ENCODE results near the gene PLIN1.

The PLIN1 gene

DNA sequence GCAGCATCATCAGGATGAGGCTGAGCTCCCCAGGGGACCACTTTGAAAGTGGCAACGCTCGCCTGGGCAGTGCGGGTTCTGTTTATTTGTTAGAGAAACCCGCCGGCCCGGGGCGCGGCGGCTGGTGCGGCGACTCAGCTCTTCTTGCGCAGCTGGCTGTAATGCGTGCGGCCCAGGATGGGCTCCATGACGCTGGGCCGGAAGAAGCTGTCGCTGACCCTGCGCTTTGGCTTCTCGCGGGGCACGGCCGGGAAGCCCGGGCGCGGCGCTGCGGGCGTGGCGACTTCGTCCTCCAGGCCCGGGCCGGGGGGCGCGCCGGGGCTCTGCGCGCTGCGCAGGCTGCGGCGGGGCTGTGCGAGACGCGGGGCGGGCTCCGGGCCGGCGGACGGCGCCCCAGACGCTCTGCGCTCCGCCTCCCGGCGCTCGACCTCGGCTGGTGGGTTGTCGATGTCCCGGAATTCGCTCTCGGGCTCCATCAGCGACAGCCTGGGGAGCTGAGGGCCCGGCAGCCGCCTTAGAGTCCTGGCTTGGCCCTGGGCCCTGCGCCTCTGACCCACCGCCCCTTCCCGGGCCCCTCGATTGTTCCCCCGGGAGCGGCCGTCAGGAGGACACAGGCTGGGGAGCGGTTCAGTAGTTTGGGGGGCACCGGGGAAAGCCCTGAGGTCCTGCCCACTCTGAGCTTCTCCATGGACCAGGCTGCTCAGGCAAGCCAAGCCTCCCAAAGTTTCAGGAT lies 13.6 kb downstream of the PLIN1 start:
- H3K79me2 ChIP-seq (ENCODE audit: control insufficient read depth, insufficient read depth, low read length, unreplicated experiment), result no peaks in the 10 kb centered on the region
- peaks cover 26% of the 10 kb centered on the region for H3K4me1 ChIP-seq (ENCODE audit: control insufficient read depth, insufficient read depth, low read length, unreplicated experiment)
- peak overlapping the region; percentile 94 for H2AFZ ChIP-seq (ENCODE audit: low read length, unreplicated experiment)
- H3K4me3 ChIP-seq (ENCODE audit: low read depth, low read length), result peak overlapping the region; percentile 70
- no peaks in the 10 kb centered on the region for H3K27me3 ChIP-seq (ENCODE audit: insufficient read depth, low read length)
- H3K36me3 ChIP-seq (ENCODE audit: insufficient read depth, low read length), result no peaks in the 10 kb centered on the region
- H3K27ac ChIP-seq (ENCODE audit: low read depth, low read length), result no peak overlapping the region

DNA sequence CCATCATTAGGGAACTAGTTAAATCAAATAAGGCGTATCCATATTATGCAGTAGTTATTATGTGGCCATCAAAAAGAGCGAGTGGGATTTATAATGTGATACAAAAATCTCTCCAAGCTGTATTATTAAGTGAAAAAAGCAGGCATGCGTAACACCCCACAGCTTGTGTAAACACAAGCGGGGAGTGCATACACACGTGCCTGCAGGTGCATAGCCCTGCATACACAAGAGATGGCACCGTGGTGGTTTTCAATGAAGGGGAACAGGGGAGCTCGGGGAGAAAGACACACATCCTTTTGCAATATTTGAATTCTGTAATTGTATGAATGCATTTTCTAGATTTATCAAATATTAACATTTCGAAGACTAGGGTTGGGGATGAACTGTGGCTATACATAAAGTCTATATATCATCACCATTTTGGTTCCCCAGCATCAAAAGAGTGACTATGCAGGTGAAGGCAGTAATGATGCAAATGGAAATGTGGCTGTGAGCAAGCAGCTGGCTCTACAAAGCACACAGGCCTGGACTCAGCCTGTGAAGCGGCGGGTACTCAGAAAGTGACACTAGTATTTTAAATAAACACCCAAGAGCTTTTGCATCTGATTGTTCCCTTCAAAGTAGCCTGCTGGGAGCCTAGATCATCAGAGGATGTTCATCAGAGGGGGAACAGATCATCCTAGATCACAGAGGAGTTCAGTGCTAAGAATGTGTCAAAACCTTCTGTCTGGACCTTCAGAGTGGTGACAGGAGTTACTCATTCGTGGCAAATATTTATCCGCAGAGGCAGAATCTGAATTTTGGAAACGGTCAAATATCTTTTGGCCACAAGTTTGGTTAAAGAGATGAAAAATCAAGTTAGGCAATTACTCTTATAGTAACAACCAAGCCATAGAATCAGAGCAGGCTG lies 14.5 kb downstream of the PLIN1 start:
- Histone ChIP-seq H2AFZ (ENCODE audit: low read length, unreplicated experiment) (no peak overlapping the region), H3K4me3 (ENCODE audit: low read depth, low read length) (no peak overlapping the region), H3K27me3 (ENCODE audit: insufficient read depth, low read length) (no peaks in the 10 kb centered on the region), H3K79me2 (ENCODE audit: control insufficient read depth, insufficient read depth, low read length, unreplicated experiment) (no peaks in the 10 kb centered on the region), H3K4me1 (ENCODE audit: control insufficient read depth, insufficient read depth, low read length, unreplicated experiment) (peaks cover 26% of the 10 kb centered on the region), H3K27ac (ENCODE audit: low read depth, low read length) (peak overlapping the region; percentile 14; the same call in 1 of the 2 replicates), H3K36me3 (ENCODE audit: insufficient read depth, low read length) (peaks cover 6% of the 10 kb centered on the region; the same call in 1 of the 2 replicates)

DNA sequence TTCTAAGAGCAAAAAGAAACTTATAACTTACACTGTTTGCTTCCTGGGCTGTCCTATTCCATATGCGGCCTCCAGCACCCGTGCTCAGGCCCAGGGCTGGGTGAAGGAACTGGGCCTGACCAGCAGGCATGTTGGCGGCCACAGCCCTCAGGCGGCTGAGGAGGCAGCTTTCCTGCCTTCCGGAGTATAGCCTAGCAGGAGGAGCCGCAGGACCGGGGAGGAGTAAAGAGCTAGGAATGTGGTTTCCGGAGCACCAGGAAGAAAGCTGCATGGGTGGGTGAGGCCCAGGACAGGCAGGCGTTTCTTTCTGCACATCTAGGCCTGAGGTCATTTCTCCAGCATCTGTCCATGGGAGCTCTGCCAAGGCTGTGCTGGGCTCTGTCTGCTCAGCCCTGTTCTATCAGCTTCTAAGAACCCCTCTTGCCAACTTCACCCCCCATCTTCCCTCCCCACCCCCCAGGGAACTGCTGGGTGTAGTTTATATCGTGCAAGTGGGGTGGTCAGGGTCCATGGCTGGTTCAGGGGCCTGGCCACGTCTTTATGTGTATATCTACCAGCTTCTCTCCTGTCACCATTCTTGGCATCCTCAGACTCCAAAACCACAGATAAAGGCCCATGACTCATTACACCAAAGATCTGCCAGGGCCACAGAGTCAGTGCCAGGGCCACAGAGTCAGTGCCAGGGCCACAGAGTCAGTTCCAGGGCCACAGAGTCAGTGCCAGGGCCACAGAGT lies 16.1 kb downstream of the PLIN1 start:
- peak overlapping the region; percentile 70 for H3K4me3 ChIP-seq (ENCODE audit: low read depth, low read length)
- peaks cover 6% of the 10 kb centered on the region; the same call in 1 of the 2 replicates for H3K36me3 ChIP-seq (ENCODE audit: insufficient read depth, low read length)
- no peaks in the 10 kb centered on the region for H3K79me2 ChIP-seq (ENCODE audit: control insufficient read depth, insufficient read depth, low read length, unreplicated experiment)
- H2AFZ ChIP-seq (ENCODE audit: low read length, unreplicated experiment), result peak overlapping the region; percentile 94
- H3K4me1 ChIP-seq (ENCODE audit: control insufficient read depth, insufficient read depth, low read length, unreplicated experiment), result peaks cover 26% of the 10 kb centered on the region
- no peaks in the 10 kb centered on the region for H3K27me3 ChIP-seq (ENCODE audit: insufficient read depth, low read length)
- peak overlapping the region; percentile 85 for H3K27ac ChIP-seq (ENCODE audit: low read depth, low read length)

DNA sequence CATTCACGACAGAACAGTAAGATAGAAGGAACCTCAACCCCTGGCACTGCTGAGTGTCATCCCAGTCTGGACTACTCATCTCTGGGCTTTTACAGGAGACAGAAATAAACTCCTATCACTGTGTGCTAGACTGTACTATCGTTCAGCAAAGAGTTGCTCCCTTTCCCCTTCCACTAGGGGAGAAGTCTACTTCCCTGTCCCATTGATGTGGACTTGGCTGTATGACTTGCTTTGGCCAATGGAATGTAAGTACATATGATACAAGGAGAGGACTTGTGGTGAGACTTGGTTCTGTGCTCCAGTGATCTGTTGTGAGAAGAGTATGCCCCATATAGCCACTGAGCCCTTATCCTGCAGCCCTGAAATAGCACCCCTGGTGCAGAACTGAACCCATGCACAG lies 18.6 kb downstream of the PLIN1 start:
- H2AFZ ChIP-seq (ENCODE audit: low read length, unreplicated experiment), result no peak overlapping the region

DNA sequence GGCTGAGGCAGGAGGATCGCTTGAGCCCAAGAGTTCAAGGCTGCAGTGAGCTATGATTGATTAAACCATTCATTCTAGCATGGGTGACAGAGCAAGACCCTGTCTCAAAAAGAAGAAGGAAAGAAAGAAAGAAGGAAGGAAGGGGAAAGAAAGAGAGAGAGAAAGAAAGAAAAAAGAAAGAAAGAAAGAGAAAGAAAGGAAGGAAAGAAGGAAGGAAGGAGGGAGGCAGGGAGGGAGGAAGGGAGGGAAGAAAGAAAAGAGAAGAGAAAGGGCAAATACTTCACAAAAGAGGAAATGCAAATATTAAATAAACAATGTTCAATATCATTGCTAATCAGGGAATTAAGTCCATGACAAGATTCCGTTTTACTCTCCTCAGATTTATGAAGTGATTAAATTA lies 19.9 kb downstream of the PLIN1 start:
- no peaks in the 10 kb centered on the region for H3K27me3 ChIP-seq (ENCODE audit: insufficient read depth, low read length)
- H3K4me1 ChIP-seq (ENCODE audit: control insufficient read depth, insufficient read depth, low read length, unreplicated experiment), result peaks cover 29% of the 10 kb centered on the region
- H2AFZ ChIP-seq (ENCODE audit: low read length, unreplicated experiment), result no peak overlapping the region
- H3K79me2 ChIP-seq (ENCODE audit: control insufficient read depth, insufficient read depth, low read length, unreplicated experiment), result peaks cover 4% of the 10 kb centered on the region
- peaks cover 6% of the 10 kb centered on the region; the same call in 1 of the 2 replicates for H3K36me3 ChIP-seq (ENCODE audit: insufficient read depth, low read length)
- no peak overlapping the region for H3K4me3 ChIP-seq (ENCODE audit: low read depth, low read length)
- H3K27ac ChIP-seq (ENCODE audit: low read depth, low read length), result no peak overlapping the region

More for the DNA sequence above, 18.6 kb downstream of the PLIN1 start:
- H3K27ac ChIP-seq (ENCODE audit: low read depth, low read length), result no peak overlapping the region
- H3K79me2 ChIP-seq (ENCODE audit: control insufficient read depth, insufficient read depth, low read length, unreplicated experiment), result no peaks in the 10 kb centered on the region
- peaks cover 35% of the 10 kb centered on the region for H3K4me1 ChIP-seq (ENCODE audit: control insufficient read depth, insufficient read depth, low read length, unreplicated experiment)
- H3K36me3 ChIP-seq (ENCODE audit: insufficient read depth, low read length), result peaks cover 6% of the 10 kb centered on the region; the same call in 1 of the 2 replicates
- no peaks in the 10 kb centered on the region for H3K27me3 ChIP-seq (ENCODE audit: insufficient read depth, low read length)
- no peak overlapping the region for H3K4me3 ChIP-seq (ENCODE audit: low read depth, low read length)

DNA sequence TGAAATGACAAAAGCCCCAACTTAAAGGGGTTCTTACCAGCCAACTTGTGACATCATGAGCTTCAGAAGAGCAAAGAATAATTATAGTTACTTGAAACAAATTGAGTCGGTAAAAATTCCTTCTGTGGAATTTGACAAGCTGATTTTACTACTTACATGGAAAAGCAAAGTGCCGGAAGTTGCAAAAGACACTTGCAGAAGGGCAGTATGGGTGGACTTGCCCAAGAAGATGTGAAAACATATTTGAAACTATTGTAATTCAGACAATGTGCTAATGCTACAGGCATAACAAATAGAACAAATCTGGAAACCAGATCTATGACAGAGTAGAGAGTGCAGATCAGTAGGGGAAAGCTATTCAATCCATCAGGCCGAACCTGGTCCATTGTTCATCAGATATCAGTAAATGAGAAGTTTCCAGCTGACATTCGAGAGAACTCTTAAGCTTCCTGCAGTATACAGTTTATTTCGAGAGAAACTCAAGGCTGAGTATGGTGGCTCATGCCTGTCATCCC lies 21.4 kb downstream of the PLIN1 start:
- peaks cover 25% of the 10 kb centered on the region for H3K4me1 ChIP-seq (ENCODE audit: control insufficient read depth, insufficient read depth, low read length, unreplicated experiment)

DNA sequence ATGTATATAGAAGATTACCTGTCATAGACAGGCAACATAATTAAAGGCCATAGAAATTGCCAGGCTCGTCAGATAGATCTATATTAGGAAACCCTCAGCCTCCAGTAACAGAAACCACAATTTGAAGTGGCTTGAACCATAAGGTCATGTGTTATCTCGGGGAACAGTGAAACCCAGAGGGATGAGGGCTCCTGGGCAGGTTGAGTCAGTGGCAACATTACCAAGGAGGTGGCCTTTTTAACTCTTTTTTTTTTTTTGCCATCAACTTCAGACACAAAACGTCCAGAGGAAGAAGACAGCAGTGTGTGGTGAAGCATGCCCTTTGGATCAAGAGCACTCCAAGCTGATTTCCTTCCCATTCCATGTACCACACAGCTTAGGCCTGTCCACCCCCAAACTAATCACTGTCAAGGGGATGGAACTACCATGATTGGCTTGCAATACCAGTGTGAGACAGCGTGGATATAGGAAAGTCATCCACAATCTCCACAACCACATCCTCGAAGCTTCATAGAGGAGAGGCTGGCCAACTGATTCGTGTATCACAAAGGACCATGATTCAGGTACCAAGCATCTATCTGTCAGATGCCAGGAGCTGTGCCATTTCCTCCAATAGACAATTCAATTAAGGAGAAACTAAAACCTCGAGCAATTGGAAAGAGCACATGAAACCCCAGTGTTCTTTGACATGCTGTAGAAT lies 22.9 kb downstream of the PLIN1 start:
- Histone ChIP-seq H3K4me3 (ENCODE audit: low read depth, low read length) (no peak overlapping the region), H3K79me2 (ENCODE audit: control insufficient read depth, insufficient read depth, low read length, unreplicated experiment) (peaks cover 28% of the 10 kb centered on the region), H2AFZ (ENCODE audit: low read length, unreplicated experiment) (peak overlapping the region; percentile 21), H3K36me3 (ENCODE audit: insufficient read depth, low read length) (peaks cover 6% of the 10 kb centered on the region; the same call in 1 of the 2 replicates), H3K27ac (ENCODE audit: low read depth, low read length) (peak overlapping the region; percentile 6), H3K27me3 (ENCODE audit: insufficient read depth, low read length) (no peaks in the 10 kb centered on the region), H3K4me1 (ENCODE audit: control insufficient read depth, insufficient read depth, low read length, unreplicated experiment) (peaks cover 17% of the 10 kb centered on the region)

More for the DNA sequence above, 21.4 kb downstream of the PLIN1 start:
- Histone ChIP-seq H2AFZ (ENCODE audit: low read length, unreplicated experiment) (no peak overlapping the region), H3K27ac (ENCODE audit: low read depth, low read length) (no peak overlapping the region), H3K79me2 (ENCODE audit: control insufficient read depth, insufficient read depth, low read length, unreplicated experiment) (peaks cover 15% of the 10 kb centered on the region), H3K4me3 (ENCODE audit: low read depth, low read length) (no peak overlapping the region), H3K36me3 (ENCODE audit: insufficient read depth, low read length) (peaks cover 6% of the 10 kb centered on the region; the same call in 1 of the 2 replicates), H3K27me3 (ENCODE audit: insufficient read depth, low read length) (no peaks in the 10 kb centered on the region)

DNA sequence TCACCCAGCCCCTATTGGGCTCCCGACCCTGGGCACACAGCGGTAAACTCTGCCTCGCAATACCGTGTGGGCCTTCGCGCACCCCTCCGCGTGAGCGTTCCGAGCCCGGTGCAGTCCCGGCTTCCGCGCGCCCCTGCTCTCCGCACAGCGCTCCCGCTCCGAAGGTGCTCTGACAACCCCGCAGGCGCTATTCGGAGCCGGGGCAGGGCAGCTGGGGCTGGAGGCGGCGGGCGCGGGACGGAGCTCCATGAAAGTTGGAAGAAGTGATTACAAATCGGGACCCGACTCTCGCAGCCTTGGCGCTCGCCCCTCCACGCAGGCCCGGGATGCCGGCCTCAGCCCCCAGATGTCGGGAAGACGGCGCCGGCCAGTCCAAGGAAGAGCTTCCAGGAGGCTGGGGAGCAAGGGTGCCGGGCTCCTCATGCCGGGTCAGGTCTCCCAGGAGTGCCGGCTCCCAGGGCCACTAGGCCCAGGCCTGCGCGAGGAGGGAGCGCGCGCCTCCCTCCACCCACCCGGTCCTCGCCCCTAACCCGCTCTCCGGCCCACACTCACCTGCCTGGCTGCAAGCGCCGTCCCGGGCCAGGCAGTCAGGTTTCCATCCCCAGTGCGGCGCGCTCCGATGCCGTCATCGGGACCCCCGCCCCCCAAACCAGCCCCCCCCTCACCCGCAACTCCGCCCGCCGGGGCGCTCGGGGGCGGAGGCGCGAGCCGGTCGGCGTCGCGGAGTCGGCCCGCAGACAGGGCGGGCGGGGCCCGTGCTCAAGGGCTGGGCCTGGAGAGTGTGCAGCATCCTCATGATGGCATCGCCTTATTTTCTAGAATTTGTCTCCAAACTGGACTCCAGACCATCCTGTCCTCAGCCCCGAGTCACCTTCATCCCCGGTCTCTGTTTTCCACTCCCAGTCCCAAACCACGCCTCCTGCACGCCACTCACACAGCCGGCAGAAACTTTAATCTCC lies 24.0 kb downstream of the PLIN1 start, which contains the start of gene KIF7:
KIF7 (minus strand) TSS at position 621 of the 959 bp plus-strand sequence. CDS start 2,537 bp downstream, outside the sequence.
- peaks cover 2% of the 10 kb centered on the region; the same call in 1 of the 2 replicates for H3K36me3 ChIP-seq (ENCODE audit: insufficient read depth, low read length)
- peak within 1 kb of the TSS; percentile 93 for H3K4me3 ChIP-seq (ENCODE audit: low read depth, low read length)
- H2AFZ ChIP-seq (ENCODE audit: low read length, unreplicated experiment), result peak within 1 kb of the TSS; percentile 73
- peaks cover 28% of the 10 kb centered on the region for H3K79me2 ChIP-seq (ENCODE audit: control insufficient read depth, insufficient read depth, low read length, unreplicated experiment)
- peaks cover 17% of the 10 kb centered on the region for H3K4me1 ChIP-seq (ENCODE audit: control insufficient read depth, insufficient read depth, low read length, unreplicated experiment)
- H3K27me3 ChIP-seq (ENCODE audit: insufficient read depth, low read length), result no peaks in the 10 kb centered on the region
- H3K27ac ChIP-seq (ENCODE audit: low read depth, low read length), result peak within 1 kb of the TSS; percentile 6

DNA sequence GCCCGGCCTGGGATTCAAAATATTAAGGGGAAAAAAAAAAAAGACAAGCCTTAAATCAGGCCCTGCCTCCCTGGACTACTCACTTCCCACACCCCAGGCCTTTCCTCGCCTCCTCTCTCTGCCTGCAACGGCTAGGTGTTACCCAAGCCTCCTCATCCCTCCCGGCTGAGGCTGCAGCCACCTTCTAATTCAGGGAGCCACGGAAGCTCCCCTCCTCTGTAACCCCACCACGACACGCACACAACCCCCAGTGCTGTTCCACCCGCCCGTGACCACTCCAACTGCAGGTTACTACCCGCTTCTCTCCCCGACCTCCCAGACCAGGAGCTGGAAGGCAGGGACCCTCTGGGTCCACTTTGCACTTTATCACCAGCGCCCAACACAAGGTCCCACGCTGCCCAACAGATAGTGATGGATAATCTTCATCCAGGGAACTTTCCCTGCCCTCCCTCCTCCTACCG lies 24.8 kb downstream of the PLIN1 start:
- Histone ChIP-seq H3K4me3 (ENCODE audit: low read depth, low read length) (peak overlapping the region; percentile 93), H3K79me2 (ENCODE audit: control insufficient read depth, insufficient read depth, low read length, unreplicated experiment) (peaks cover 28% of the 10 kb centered on the region), H3K27ac (ENCODE audit: low read depth, low read length) (no peak overlapping the region; the same call in 1 of the 2 replicates), H3K27me3 (ENCODE audit: insufficient read depth, low read length) (no peaks in the 10 kb centered on the region), H2AFZ (ENCODE audit: low read length, unreplicated experiment) (peak overlapping the region; percentile 43), H3K36me3 (ENCODE audit: insufficient read depth, low read length) (no peaks in the 10 kb centered on the region; the same call in 1 of the 2 replicates), H3K4me1 (ENCODE audit: control insufficient read depth, insufficient read depth, low read length, unreplicated experiment) (peaks cover 17% of the 10 kb centered on the region)

All from ACC112 (cell line).